GM18907 (cell line): ENCODE measurements around the gene KRR1.
"Not testable (repeated sequence)": the region's sequence is repeated elsewhere in the genome, so short reads cannot be mapped to it uniquely, and the experiment has no call there.

Source experiments
- ATAC-seq: cut with Tn5 transposase; IDR thresholded peaks from one replicate; pipeline ENCODE4 v1.9.1; 2021; ENCODE audit warnings: mild to moderate bottlenecking, moderate library complexity; ENCODE audit not compliant: unreplicated experiment

Gene KRR1

GRCh38 chr12:75526655-75527511 lies 15.5 kb upstream of the KRR1 start:
- ATAC-seq, result peak; percentile 99

- ATAC-seq, result no peak
Observed at GRCh38 chr12:75525263-75525662, 13.9 kb upstream of the KRR1 start.

- ATAC-seq, result not testable (repeated sequence)
Observed at GRCh38 chr12:75522124-75522523, 10.7 kb upstream of the KRR1 start.

DNA sequence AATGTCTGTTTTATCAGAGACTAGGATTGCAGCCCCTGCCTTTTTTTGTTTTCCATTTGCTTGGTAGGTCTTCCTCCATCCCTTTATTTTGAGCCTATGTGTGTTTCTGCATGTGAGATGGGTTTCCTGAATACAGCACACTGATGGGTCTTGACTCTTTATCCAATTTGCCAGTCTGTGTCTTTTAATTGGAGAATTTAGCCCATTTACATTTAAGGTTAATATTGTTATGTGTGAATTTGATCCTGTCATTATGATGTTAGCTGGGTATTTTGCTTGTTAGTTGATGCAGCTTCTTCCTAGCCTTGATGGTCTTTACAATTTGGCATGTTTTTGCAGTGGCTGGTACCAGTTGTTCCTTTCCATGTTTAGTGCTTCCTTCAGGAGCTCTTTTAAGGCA lies 9.8 kb upstream of the KRR1 start:
- not testable (repeated sequence) for ATAC-seq

- ATAC-seq, result no peak
Observed at GRCh38 chr12:75509621-75510020, 1.8 kb downstream of the KRR1 start.

DNA sequence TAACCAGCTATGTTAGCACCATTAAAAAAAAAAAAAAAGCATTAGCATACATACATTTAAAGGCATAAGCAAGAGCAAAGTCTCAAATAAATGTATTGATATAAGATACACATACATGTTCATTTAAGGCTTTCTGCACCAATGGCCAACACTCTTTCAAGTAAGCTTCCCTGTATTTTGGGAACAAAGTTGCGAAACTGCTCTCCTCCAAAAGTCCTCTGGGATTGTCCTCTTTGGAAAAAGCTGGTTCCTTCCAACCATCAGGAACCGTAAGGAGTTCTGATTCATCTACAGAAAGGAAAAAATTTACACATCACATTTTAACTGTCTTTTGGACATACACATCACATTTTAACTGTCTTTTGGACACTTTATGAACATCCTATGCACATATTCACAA lies 3.2 kb downstream of the KRR1 start:
- no peak for ATAC-seq

- no peak for ATAC-seq
Observed at GRCh38 chr12:75507086-75507485, 4.3 kb downstream of the KRR1 start.

GRCh38 chr12:75505706-75506312 lies 5.6 kb downstream of the KRR1 start:
- ATAC-seq, result no peak

DNA sequence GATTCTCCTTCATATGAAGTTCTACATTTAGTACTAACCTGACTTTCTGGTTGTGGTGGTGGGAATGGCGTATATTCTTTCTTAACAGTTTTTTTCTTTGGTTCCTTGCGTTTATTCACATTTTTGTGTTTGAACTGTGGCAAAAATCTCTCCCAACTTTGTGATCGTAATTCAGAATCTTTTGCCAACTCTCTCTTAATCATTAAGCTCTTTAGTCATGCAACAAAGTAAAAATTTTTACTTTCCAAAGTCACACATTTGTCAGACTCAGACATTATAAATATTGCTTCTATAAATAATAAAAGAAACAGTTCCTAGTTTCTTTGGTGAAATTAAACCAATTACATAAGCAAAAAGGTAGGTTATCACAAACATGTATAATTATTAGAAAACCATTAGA lies 7.5 kb downstream of the KRR1 start:
- no peak for ATAC-seq

DNA sequence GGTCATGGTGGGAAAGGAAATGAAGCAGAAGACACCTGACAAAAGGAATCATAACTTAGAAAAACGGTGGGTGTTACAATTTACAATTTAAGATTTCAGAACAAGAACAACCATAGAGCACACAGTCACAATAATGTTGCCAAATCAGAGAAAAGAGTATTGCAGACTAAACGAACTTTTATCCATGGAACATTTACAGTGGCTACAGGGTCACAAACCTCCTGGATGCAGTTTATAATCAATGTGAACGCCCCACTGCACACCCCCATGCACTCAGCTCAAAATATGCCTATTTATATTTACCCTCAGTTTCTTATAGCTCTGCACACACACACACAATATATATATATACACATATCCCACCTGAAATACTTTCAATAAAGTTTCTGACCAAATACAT lies 8.0 kb downstream of the KRR1 start:
- ATAC-seq, result no peak

GRCh38 chr12:75491169-75491568 lies 20.2 kb downstream of the KRR1 start:
- no peak for ATAC-seq

GRCh38 chr12:75489613-75490210 lies 21.7 kb downstream of the KRR1 start:
- peak; percentile 71 for ATAC-seq

DNA sequence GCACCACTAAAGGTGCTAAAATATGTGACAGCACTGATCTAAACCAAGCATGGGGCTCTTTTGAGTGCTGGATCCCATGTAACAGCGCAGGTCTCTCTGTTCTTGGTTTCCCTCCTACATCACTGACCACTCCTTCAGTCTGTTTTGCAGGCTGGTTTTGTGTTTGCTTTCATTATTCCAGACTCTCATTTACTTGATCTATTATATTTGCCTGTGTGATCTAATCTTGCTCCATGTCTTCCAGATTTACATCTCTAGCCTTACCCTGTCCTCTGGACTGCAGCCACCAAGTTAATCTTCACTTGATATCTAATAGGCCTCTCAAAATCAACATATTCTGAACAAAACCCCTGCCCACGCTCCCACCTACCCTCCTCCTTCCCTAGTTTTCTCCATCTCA lies 22.2 kb downstream of the KRR1 start:
- no peak for ATAC-seq

DNA sequence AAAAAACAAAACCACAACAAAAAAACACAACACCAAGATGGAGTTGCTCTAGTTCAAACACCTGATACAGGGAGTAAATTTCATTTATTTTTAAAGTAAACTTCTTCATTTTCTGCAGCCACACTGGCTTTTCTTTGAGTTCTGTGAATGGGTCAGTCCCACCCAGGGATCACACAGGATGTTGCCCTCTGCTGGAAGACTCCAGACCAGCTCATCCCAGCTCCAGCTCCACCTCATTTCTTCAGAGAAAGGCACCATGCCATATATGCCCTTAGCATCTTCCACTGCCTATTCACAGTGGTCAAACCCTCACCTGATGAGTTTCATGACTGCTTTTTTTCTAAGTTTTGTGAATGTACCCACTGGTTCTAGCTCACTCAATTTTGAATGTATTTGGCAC lies 22.9 kb downstream of the KRR1 start:
- no peak for ATAC-seq

- no peak for ATAC-seq
Observed at GRCh38 chr12:75487308-75487707, 24.1 kb downstream of the KRR1 start.

GRCh38 chr12:75484450-75484849 lies 27.0 kb downstream of the KRR1 start:
- ATAC-seq, result not testable (repeated sequence)

- ATAC-seq, result no peak
Observed at GRCh38 chr12:75483431-75483830, 28.0 kb downstream of the KRR1 start.

- peak; percentile 19 for ATAC-seq
Observed at GRCh38 chr12:75482646-75483045, 28.8 kb downstream of the KRR1 start.

- no peak for ATAC-seq
Observed at GRCh38 chr12:75481774-75482173, 29.6 kb downstream of the KRR1 start.

GRCh38 chr12:75481013-75481705 lies 30.2 kb downstream of the KRR1 start:
- peak; percentile 27 for ATAC-seq

GRCh38 chr12:75480469-75480949 lies 30.9 kb downstream of the KRR1 start, which contains the start of gene GLIPR1:
Gene GLIPR1 (plus strand): TSS chr12:75480755. CDS start chr12:75480881, 126 bp downstream.
- ATAC-seq, result peak; percentile 94
